ENCODE measurements around the gene SCYL1.

SCYL1 gene

DNA sequence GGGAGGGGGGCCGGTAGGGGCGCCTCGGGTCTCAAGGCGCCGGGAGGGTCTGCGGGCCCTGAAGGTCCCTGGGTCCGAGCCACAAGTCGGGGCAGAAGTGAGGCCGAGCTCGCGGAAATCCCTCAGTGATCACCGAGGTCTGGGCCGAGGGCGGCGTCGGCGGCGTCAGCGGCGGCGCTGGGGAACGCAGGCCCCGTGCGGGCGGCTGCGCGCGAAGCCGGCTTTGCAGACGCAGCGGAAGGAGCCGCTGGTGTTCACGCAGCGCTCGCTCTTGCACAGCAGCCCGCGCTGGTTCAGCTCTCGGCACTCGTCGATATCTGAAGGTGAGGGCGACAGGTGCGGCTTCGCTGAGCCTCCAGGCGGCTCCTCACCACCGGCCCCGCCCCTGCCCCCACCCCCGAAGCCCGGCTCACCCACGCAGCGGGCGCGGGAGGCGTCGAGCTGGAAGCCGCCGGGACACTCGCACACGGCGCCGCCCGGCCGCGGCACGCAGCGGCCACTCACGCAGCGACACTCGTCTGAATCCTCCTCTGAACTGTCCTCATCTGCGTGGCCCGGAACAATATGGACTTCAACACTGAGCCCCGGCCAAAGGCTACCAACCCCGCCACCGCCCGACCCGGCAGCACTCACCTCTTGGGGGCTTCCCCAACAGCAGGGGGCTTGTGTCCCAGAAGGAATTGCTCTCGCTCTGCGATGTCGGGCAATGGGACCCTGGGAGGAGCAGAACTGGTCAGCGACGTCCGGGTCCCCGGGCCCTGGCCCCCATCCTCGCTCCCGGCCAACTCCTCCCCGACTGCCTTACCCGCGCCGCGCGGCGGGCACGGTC, 14.2 kb downstream of the SCYL1 start:
- DNase-seq (ENCODE audit: low spot score), result no peak
- no peak for TF ChIP-seq CTCF (IDR thresholded peaks at IDR 0.05; ENCODE audit: extremely low read depth, missing control alignments)

- peak; percentile 93 for DNase-seq (ENCODE audit: low spot score)
Observed at GRCh38 chr11:65539744-65540289, 14.9 kb downstream of the SCYL1 start.

DNA sequence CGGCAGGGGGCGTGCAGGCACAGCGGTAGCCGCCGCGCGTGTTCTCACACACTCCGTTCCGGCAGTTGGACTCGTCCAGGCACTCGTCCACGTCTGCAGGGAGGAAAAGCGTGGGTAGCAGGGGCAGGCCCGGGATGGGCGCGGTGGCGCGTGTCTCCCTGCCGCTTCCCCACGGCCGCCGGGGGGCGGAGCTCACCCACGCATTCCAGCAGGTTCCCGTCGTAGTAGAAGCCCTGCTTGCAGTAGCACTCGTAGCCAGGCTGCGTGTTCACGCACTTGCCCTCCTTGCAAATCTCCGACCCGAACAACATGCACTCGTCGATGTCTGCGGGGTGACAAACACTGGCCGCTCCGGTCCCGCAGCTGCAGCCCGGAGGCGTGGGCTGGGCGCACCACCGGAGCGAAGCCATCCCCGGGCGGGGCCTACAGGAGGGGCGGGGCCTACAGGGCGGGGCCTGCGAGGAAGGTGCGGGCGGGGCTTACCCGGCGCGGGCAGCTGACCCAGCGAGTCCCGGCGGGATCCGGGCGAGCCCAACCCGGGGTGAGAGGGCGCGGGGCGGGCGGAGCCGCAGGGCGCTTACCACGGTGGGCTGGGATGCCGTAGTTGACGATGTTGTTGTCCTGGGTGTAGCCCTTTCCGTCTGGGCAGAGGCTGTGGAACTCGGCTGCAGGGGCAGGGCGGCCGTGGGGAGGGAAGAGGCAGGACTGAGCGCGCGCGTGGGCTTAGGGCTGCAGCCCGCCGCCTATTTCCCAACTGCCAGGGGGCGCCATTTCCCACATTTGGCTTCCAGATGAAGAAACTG, 15.6 kb downstream of the SCYL1 start:
- peak; percentile 100 for DNase-seq (ENCODE audit: low spot score)
- peak; percentile 73 for TF ChIP-seq CTCF (IDR thresholded peaks at IDR 0.05; ENCODE audit: extremely low read depth, missing control alignments)

More at GRCh38 chr11:65539744-65540289, 14.9 kb downstream of the SCYL1 start:
- no peak for TF ChIP-seq CTCF (IDR thresholded peaks at IDR 0.05; ENCODE audit: extremely low read depth, missing control alignments)

DNA sequence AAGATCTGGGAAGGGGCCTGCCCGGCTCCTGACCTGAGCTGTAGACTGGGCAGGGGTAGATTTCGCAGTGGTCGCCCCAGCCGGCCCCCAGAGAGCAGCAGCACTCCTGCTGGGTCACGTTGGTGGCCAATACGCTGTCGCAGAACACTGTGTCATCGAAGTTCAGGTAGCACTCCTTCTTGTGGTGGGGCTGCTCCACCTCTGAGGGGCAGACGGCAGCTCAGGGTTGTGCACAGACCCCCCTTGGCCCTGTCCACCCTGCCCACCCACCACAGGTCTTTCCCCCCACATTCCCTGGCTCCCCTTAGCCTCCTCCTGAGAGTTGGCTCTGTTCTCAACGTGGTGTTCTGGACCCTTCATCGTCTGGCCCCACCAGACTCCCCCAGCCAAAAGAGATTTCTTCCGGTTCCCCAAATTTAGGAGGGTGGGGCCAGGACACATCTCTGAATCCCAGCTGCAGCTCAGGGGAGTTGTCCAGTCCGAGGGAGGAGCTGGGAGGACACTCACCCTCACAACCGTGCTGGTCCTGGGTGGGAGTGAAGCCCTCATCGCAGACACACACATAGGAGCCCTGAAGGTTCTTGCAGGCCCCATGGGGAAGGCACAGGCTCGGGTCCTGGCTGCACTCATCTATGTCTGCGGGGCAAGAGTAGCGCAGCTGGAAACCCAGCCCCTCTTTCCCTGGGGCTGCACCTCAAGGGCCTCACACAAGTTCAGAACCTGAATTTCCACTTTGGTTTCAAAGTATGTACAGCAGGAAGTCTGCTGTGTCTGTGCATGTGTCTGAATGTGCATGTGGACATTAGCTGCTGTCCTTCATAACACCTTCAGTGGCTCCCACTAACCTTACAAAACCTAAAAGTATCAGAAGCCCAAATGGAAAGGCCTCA, 16.5 kb downstream of the SCYL1 start:
- no peak for TF ChIP-seq CTCF (IDR thresholded peaks at IDR 0.05; ENCODE audit: extremely low read depth, missing control alignments)
- no peak for DNase-seq (ENCODE audit: low spot score)

DNA sequence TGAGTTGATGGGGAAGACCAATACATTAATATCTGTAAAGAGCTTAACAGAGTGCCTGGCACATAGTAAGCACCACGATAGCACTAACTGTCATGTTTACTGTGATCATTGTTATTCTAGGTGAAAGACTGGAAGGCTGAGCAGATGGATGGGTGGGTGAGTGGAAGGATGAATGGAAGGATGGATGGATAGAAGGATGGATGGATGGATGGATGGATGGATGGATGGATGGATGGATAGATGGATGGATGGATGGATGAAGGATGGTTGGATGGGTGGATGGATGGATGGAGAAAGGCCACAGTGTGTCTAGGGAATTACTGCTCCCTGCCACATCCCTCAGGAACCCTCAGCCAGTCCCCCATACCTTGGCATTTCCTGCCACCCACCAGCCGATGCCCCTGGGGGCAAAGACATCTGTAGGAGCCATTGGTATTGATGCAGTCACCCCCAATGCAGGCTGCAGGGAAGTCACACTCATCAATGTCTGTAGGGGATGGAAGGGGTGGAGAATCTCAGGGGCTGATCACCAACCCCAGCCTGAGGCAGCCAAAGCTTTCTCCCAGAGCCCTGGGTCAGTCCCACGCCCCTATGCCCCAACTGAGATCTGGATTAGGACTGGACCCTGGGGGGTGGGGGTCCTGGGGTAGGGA, 18.0 kb downstream of the SCYL1 start:
- DNase-seq (ENCODE audit: low spot score), result no peak
- TF ChIP-seq CTCF (IDR thresholded peaks at IDR 0.05; ENCODE audit: extremely low read depth, missing control alignments), result no peak

DNA sequence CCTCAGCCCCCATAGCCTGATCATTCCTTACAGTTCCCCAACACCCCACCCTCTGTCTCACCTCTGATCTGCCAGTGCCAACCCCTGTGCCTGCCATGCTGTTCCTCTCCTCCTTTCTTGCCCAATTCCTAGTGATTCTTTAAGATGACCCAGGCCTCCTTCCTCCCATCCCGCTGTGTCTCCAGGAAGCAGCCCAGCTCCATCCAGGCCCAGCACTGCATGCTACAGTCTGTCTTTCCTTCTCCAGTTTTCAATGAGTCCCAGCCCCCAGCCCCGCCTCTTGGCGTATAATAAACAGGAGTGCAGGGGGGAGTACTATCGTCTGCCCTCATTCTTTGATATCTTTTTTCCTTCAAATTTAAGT, 21.0 kb downstream of the SCYL1 start:
- no peak for DNase-seq (ENCODE audit: low spot score)
- no peak for TF ChIP-seq CTCF (IDR thresholded peaks at IDR 0.05; ENCODE audit: extremely low read depth, missing control alignments)

All from GM20000 (cell line).